Measurements from ENCODE around the gene MARS1.
"Not testable (repeated sequence)": the region's sequence is repeated elsewhere in the genome, so short reads cannot be mapped to it uniquely, and the experiment has no call there.

Gene MARS1

GRCh38 chr12:57515934-57516541 lies 28.2 kb downstream of the MARS1 start:
- DNase-seq (ENCODE audit: insufficient read length) (no peak), FAIRE-seq (no peak)
- TF ChIP-seq POLR2A (IDR thresholded peaks at IDR 0.05; ENCODE audit: low read depth, low read length) (no peak), POLR2AphosphoS5 (IDR thresholded peaks at IDR 0.05; ENCODE audit: low read depth, low read length) (peak; percentile 40; the same call in 1 of the 2 replicates), TAF1 (IDR thresholded peaks at IDR 0.05; ENCODE audit: borderline replicate concordance, low read depth, low read length) (no peak)

DNA sequence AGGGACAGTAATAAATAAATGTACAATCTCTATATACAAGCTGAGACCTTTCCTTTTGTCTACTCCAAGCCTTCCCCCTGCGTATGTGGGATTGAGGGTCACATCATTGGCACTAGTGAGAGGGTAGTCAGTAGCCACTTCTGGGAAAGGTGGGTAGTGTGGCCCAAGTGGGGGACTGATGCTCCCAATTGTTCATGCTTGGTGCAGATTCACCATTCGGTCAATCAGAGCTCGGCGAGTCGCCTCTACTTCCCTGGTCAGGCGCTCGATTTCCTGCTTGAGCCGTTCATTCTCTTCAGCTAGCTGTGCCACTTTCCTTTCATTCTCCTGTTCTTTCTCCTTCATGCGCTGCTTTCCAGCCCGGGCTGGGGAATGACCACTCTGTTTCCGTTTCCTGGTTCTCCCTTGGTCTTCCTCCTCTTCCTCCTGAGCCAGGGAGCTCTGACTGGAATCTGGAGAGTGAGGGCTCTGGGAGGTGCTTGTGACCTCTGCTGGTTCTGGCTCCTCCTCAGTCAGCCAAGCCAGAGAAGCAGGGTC lies 28.8 kb downstream of the MARS1 start:
- FAIRE-seq (no peak), DNase-seq (ENCODE audit: insufficient read length) (no peak)
- no peak for TF ChIP-seq TAF1 (IDR thresholded peaks at IDR 0.05; ENCODE audit: borderline replicate concordance, low read depth, low read length)
- TF ChIP-seq POLR2A (IDR thresholded peaks at IDR 0.05; ENCODE audit: low read depth, low read length), result no peak
- TF ChIP-seq POLR2AphosphoS5 (IDR thresholded peaks at IDR 0.05; ENCODE audit: low read depth, low read length), result no peak

DNA sequence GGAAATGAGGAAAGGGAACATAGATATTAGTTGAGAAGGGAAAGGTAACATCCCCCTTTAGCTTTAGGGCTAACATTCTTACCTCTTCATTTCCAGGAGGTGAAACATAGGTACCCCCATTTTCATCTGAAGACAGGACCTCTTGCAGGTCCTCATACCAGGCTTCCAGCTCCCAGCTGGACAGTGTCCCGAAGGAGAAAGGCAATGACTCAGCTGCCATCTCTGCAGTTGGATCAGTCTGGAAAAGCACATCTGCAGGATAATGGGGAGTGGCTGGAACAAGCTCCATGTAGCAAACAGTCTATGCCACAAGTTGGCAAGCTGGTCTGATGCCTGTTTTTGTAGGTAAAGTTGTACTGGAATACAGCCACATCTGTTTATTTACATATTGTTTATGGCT lies 29.3 kb downstream of the MARS1 start:
- no peak for DNase-seq (ENCODE audit: insufficient read length)
- TF ChIP-seq TAF1 (IDR thresholded peaks at IDR 0.05; ENCODE audit: borderline replicate concordance, low read depth, low read length) (no peak), POLR2A (IDR thresholded peaks at IDR 0.05; ENCODE audit: low read depth, low read length) (no peak), POLR2AphosphoS5 (IDR thresholded peaks at IDR 0.05; ENCODE audit: low read depth, low read length) (no peak; the same call in 1 of the 2 replicates)
- FAIRE-seq, result no peak

DNA sequence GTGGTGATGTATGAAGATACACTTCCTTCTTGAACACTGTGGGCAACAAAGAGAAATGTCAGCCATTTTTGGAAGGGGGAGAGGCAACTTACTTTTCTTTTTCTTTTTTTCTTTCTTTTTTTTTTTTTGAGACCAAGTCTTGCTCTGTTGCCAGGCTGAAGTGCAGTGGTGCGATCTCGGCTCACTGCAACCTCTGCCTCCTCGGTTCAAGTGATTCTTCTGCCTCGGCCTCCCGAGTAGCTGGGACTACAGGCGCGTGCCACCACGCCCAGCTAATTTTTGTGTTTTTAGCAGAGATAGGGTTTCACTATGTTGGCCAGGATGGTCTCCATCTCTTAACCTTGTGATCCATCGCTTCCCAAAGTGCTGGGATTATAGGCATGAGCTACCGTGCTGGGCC lies 29.9 kb downstream of the MARS1 start:
- FAIRE-seq; DNase-seq (ENCODE audit: insufficient read length): not testable (repeated sequence)
- 0 out of 2 replicates have a peak, but pooled peaks have one; percentile 40 for TF ChIP-seq POLR2A (IDR thresholded peaks at IDR 0.05; ENCODE audit: low read depth, low read length)

- TF ChIP-seq POLR2AphosphoS5 (IDR thresholded peaks at IDR 0.05; ENCODE audit: low read depth, low read length) (no peak), TAF1 (IDR thresholded peaks at IDR 0.05; ENCODE audit: borderline replicate concordance, low read depth, low read length) (no peak), POLR2A (IDR thresholded peaks at IDR 0.05; ENCODE audit: low read depth, low read length) (no peak)
- no peak for FAIRE-seq
- no peak for DNase-seq (ENCODE audit: insufficient read length)
Measured at GRCh38 chr12:57518176-57518919, 30.5 kb downstream of the MARS1 start.

- no peak for DNase-seq (ENCODE audit: insufficient read length)
Measured at GRCh38 chr12:57518920-57519795, 31.3 kb downstream of the MARS1 start.

GRCh38 chr12:57519796-57520052 lies 31.9 kb downstream of the MARS1 start:
- TF ChIP-seq POLR2AphosphoS5 (IDR thresholded peaks at IDR 0.05; ENCODE audit: low read depth, low read length), result no peak
- no peak for TF ChIP-seq TAF1 (IDR thresholded peaks at IDR 0.05; ENCODE audit: borderline replicate concordance, low read depth, low read length)
- FAIRE-seq (peak; percentile 5), DNase-seq (ENCODE audit: insufficient read length) (no peak)

More at GRCh38 chr12:57518920-57519795, 31.3 kb downstream of the MARS1 start:
- TF ChIP-seq POLR2AphosphoS5 (IDR thresholded peaks at IDR 0.05; ENCODE audit: low read depth, low read length) (no peak), TAF1 (IDR thresholded peaks at IDR 0.05; ENCODE audit: borderline replicate concordance, low read depth, low read length) (no peak), POLR2A (IDR thresholded peaks at IDR 0.05; ENCODE audit: low read depth, low read length) (no peak)
- no peak for FAIRE-seq

GRCh38 chr12:57520053-57520818 lies 32.4 kb downstream of the MARS1 start, which contains the start of gene DDIT3:
Gene DDIT3 (minus strand): TSS chr12:57520514. CDS start chr12:57517406, 3,108 bp downstream.
- peak; percentile 99 for TF ChIP-seq POLR2A (IDR thresholded peaks at IDR 0.05; ENCODE audit: low read depth, low read length)
- TF ChIP-seq POLR2AphosphoS5 (IDR thresholded peaks at IDR 0.05; ENCODE audit: low read depth, low read length), result peak; percentile 99
- peak; percentile 94 for TF ChIP-seq TAF1 (IDR thresholded peaks at IDR 0.05; ENCODE audit: borderline replicate concordance, low read depth, low read length)
- peak; percentile 87 for DNase-seq (ENCODE audit: insufficient read length)
- peak; percentile 92 for FAIRE-seq

DNA sequence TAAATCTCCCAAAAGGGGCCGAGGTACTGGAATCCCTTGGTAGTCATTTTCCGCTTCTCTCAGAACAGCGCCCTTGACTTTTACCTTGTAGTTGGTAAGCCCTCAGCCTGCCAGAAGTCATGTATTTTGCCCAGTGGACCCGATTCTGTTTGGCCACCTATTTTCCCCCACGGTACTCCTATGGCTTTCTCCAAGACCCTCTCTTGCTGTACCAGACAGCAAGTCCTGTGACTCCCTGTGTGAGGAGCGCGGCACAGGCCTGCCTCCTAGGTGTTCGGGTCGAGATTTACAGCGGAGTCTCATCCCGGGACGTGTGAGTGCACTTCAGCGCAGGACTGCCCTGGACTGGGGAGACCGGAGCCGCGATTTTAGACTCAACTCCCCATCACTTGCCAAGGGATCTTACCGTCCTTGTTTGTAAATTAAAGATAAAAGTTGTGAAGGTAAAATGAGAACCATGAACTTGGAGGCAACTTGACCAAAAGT lies 33.7 kb downstream of the MARS1 start:
- TF ChIP-seq TAF1 (IDR thresholded peaks at IDR 0.05; ENCODE audit: borderline replicate concordance, low read depth, low read length) (no peak), POLR2AphosphoS5 (IDR thresholded peaks at IDR 0.05; ENCODE audit: low read depth, low read length) (0 out of 2 replicates have a peak, but pooled peaks have one; percentile 8), POLR2A (IDR thresholded peaks at IDR 0.05; ENCODE audit: low read depth, low read length) (no peak)
- FAIRE-seq (no peak), DNase-seq (ENCODE audit: insufficient read length) (no peak)

GRCh38 chr12:57522011-57522886 lies 34.4 kb downstream of the MARS1 start, which contains the start of gene MBD6:
Gene MBD6 (plus strand): TSS chr12:57522824. CDS start chr12:57524304, 1,480 bp downstream.
- DNase-seq (ENCODE audit: insufficient read length) (peak; percentile 99), FAIRE-seq (peak; percentile 92)
- TF ChIP-seq TAF1 (IDR thresholded peaks at IDR 0.05; ENCODE audit: borderline replicate concordance, low read depth, low read length) (0 out of 2 replicates have a peak, but pooled peaks have one; percentile 28), POLR2AphosphoS5 (IDR thresholded peaks at IDR 0.05; ENCODE audit: low read depth, low read length) (peak; percentile 49), POLR2A (IDR thresholded peaks at IDR 0.05; ENCODE audit: low read depth, low read length) (peak; percentile 60; the same call in 1 of the 2 replicates)
